ENCODE measurements around the gene BTBD8.

- TF ChIP-seq POLR2AphosphoS5 (IDR thresholded peaks at IDR 0.05; ENCODE audit: low read depth, low read length) (no peak), REST (IDR thresholded peaks at IDR 0.05; ENCODE audit: low read depth) (no peak), JUND (IDR thresholded peaks at IDR 0.05) (no peak), RAD21 (IDR thresholded peaks at IDR 0.05; ENCODE audit: low read depth) (no peak), ZNF274 (IDR thresholded peaks at IDR 0.05; ENCODE audit: low read depth, low read length) (no peak), EZH2phosphoT487 (IDR thresholded peaks at IDR 0.05; ENCODE audit: borderline replicate concordance) (no peak), SP1 (IDR thresholded peaks at IDR 0.05; ENCODE audit: low read depth) (no peak), POLR2A (IDR thresholded peaks at IDR 0.05; ENCODE audit: borderline replicate concordance, extremely low read depth, insufficient read depth, insufficient read length) (no peak), EZH2 (IDR thresholded peaks at IDR 0.05) (no peak)
- TF ChIP-seq, protein P1, sequence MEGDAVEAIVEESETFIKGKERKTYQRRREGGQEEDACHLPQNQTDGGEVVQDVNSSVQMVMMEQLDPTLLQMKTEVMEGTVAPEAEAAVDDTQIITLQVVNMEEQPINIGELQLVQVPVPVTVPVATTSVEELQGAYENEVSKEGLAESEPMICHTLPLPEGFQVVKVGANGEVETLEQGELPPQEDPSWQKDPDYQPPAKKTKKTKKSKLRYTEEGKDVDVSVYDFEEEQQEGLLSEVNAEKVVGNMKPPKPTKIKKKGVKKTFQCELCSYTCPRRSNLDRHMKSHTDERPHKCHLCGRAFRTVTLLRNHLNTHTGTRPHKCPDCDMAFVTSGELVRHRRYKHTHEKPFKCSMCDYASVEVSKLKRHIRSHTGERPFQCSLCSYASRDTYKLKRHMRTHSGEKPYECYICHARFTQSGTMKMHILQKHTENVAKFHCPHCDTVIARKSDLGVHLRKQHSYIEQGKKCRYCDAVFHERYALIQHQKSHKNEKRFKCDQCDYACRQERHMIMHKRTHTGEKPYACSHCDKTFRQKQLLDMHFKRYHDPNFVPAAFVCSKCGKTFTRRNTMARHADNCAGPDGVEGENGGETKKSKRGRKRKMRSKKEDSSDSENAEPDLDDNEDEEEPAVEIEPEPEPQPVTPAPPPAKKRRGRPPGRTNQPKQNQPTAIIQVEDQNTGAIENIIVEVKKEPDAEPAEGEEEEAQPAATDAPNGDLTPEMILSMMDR (IDR thresholded peaks at IDR 0.05 in 2 of 3, conservative IDR thresholded peaks at IDR 0.05 in 1 of 3; ENCODE audit: borderline replicate concordance in 1 of 3, insufficient read depth in 1 of 3, low read depth in 2 of 3, low read length in 2 of 3), result no peak
Observed at GRCh38 chr1:92219028-92219427, 138.9 kb downstream of the BTBD8 start.

All from HCT116 (cell line).